ENCODE measurements around the gene DGKB.

DNA sequence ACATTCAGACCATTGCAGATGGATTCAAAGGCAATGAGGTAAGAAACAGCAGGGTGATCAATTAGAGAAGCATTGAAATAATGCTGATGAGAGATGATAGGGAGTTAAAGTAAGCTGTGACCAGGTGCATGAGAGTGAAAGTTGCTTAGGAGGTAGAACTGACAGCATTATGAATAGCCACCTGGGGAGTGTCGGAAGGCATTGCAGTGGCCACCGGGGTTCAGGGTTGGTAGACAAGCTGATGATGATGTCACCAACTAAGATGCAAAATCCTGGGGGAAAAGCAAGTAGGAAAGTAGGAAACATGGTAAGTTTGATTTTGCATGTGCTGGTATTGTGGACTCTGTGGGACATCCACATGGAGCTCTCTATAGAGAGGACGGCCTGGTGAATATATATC lies 701.2 kb downstream of the DGKB start:
- TF ChIP-seq EP300 (IDR thresholded peaks at IDR 0.05) (no peak), POLR2AphosphoS5 (IDR thresholded peaks at IDR 0.05) (no peak), POLR2A (IDR thresholded peaks at IDR 0.05) (no peak)
- TF ChIP-seq, protein P1, sequence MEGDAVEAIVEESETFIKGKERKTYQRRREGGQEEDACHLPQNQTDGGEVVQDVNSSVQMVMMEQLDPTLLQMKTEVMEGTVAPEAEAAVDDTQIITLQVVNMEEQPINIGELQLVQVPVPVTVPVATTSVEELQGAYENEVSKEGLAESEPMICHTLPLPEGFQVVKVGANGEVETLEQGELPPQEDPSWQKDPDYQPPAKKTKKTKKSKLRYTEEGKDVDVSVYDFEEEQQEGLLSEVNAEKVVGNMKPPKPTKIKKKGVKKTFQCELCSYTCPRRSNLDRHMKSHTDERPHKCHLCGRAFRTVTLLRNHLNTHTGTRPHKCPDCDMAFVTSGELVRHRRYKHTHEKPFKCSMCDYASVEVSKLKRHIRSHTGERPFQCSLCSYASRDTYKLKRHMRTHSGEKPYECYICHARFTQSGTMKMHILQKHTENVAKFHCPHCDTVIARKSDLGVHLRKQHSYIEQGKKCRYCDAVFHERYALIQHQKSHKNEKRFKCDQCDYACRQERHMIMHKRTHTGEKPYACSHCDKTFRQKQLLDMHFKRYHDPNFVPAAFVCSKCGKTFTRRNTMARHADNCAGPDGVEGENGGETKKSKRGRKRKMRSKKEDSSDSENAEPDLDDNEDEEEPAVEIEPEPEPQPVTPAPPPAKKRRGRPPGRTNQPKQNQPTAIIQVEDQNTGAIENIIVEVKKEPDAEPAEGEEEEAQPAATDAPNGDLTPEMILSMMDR (IDR thresholded peaks at IDR 0.05), result no peak

All from gastroesophageal sphincter (tissue), 3 donors.